ENCODE measurements around the gene ROBO1. TPM values are rescaled to one million over a fixed set of nuclear protein-coding genes. Genes with fewer than 3 reads are reported as not detected.
A peak's percentile ranks its signal among the peaks of the same experiment; 100 is the strongest.

ROBO1 gene
- polyA plus RNA-seq, 4 donors = 98.5 to 142 (median 110) TPM

GRCh38 chr3:79255292-79255691, 512.5 kb downstream of the ROBO1 start:
- no peak for DNase-seq (ENCODE audit: low read depth in 4 of 4, low spot score in 3 of 4)

- DNase-seq (ENCODE audit: low read depth in 4 of 4, low spot score in 3 of 4) = no peak
These were observed 514.1 kb downstream of the ROBO1 start for GRCh38 chr3:79253704-79254103.

GRCh38 chr3:79253271-79253670, 514.5 kb downstream of the ROBO1 start:
- DNase-seq (ENCODE audit: low read depth in 4 of 4, low spot score in 3 of 4) = no peak

- DNase-seq (ENCODE audit: low read depth in 4 of 4, low spot score in 3 of 4) = no peak
These were observed 517.1 kb downstream of the ROBO1 start for GRCh38 chr3:79250746-79251145.

GRCh38 chr3:79249701-79250100, 518.1 kb downstream of the ROBO1 start:
- no peak for DNase-seq (ENCODE audit: low read depth in 4 of 4, low spot score in 3 of 4)

- DNase-seq (ENCODE audit: low read depth in 4 of 4, low spot score in 3 of 4) = peak; percentile 28 to 36 (median 34)
These were observed 520.1 kb downstream of the ROBO1 start for GRCh38 chr3:79247725-79248043.

- peak in 2 of 4 donors; percentile 8 to 19 for DNase-seq (ENCODE audit: low read depth in 4 of 4, low spot score in 3 of 4)
These were observed 520.7 kb downstream of the ROBO1 start for GRCh38 chr3:79246875-79247724.

GRCh38 chr3:79245284-79246138, 522.3 kb downstream of the ROBO1 start:
- DNase-seq (ENCODE audit: low read depth in 4 of 4, low spot score in 3 of 4) = no peak

- no peak for DNase-seq (ENCODE audit: low read depth in 4 of 4, low spot score in 3 of 4)
These were observed 531.3 kb downstream of the ROBO1 start for GRCh38 chr3:79236496-79236895.

- DNase-seq (ENCODE audit: low read depth in 4 of 4, low spot score in 3 of 4) = no peak
These were observed 534.3 kb downstream of the ROBO1 start for GRCh38 chr3:79233431-79234060.

GRCh38 chr3:79230266-79230665, 537.5 kb downstream of the ROBO1 start:
- no peak for DNase-seq (ENCODE audit: low read depth in 4 of 4, low spot score in 3 of 4)

- no peak for DNase-seq (ENCODE audit: low read depth in 4 of 4, low spot score in 3 of 4)
These were observed 550.7 kb downstream of the ROBO1 start for GRCh38 chr3:79217096-79217495.

GRCh38 chr3:79215286-79215685, 552.5 kb downstream of the ROBO1 start:
- DNase-seq (ENCODE audit: low read depth in 4 of 4, low spot score in 3 of 4) = no peak

GRCh38 chr3:79211586-79212359, 556.0 kb downstream of the ROBO1 start:
- DNase-seq (ENCODE audit: low read depth in 4 of 4, low spot score in 3 of 4) = peak in 1 of 4 donors; percentile 5

GRCh38 chr3:79204351-79204750, 563.4 kb downstream of the ROBO1 start:
- no peak for DNase-seq (ENCODE audit: low read depth in 4 of 4, low spot score in 3 of 4)

GRCh38 chr3:79203144-79203519, 564.7 kb downstream of the ROBO1 start:
- peak in 1 of 4 donors; percentile 1 for DNase-seq (ENCODE audit: low read depth in 4 of 4, low spot score in 3 of 4)

GRCh38 chr3:79202471-79203143, 565.2 kb downstream of the ROBO1 start:
- no peak for DNase-seq (ENCODE audit: low read depth in 4 of 4, low spot score in 3 of 4)

- DNase-seq (ENCODE audit: low read depth in 4 of 4, low spot score in 3 of 4) = no peak
These were observed 567.3 kb downstream of the ROBO1 start for GRCh38 chr3:79200456-79200855.

GRCh38 chr3:79199966-79200365, 567.8 kb downstream of the ROBO1 start:
- no peak for DNase-seq (ENCODE audit: low read depth in 4 of 4, low spot score in 3 of 4)

GRCh38 chr3:79187426-79187825, 580.4 kb downstream of the ROBO1 start:
- no peak for DNase-seq (ENCODE audit: low read depth in 4 of 4, low spot score in 3 of 4)
